ENCODE data around the gene LRBA.
"Not testable (repeated sequence)": the region's sequence is repeated elsewhere in the genome, so short reads cannot be mapped to it uniquely, and the experiment has no call there.

LRBA gene

GRCh38 chr4:151014521-151015458 lies at the start of gene LRBA:
Gene LRBA (minus strand): TSS chr4:151015284. CDS start chr4:151014642, 642 bp downstream.
- peak; percentile 81 for DNase-seq

- not testable (repeated sequence) for DNase-seq
These were observed 48.1 kb upstream of the LRBA start for GRCh38 chr4:151063143-151063542.

- no peak for DNase-seq
These were observed 40.5 kb upstream of the LRBA start for GRCh38 chr4:151055539-151055938.

GRCh38 chr4:151052785-151053184 lies 37.7 kb upstream of the LRBA start:
- DNase-seq: no peak

- no peak for DNase-seq
These were observed 34.4 kb upstream of the LRBA start for GRCh38 chr4:151049430-151049884.

GRCh38 chr4:151048913-151049312 lies 33.8 kb upstream of the LRBA start:
- DNase-seq: no peak

- DNase-seq: no peak
These were observed 31.5 kb upstream of the LRBA start for GRCh38 chr4:151046609-151047008.

- no peak for DNase-seq
These were observed 30.8 kb upstream of the LRBA start for GRCh38 chr4:151045907-151046306.

- no peak for DNase-seq
These were observed 28.9 kb upstream of the LRBA start for GRCh38 chr4:151043803-151044515.

- no peak for DNase-seq
These were observed 24.6 kb upstream of the LRBA start for GRCh38 chr4:151039733-151040132.

- no peak for DNase-seq
These were observed 23.5 kb upstream of the LRBA start for GRCh38 chr4:151038452-151039157.

- no peak for DNase-seq
These were observed 20.8 kb upstream of the LRBA start for GRCh38 chr4:151035911-151036310.

- no peak for DNase-seq
These were observed 20.2 kb upstream of the LRBA start for GRCh38 chr4:151035328-151035727.

GRCh38 chr4:151034829-151035228 lies 19.7 kb upstream of the LRBA start:
- DNase-seq: no peak

- DNase-seq: no peak
These were observed 16.9 kb upstream of the LRBA start for GRCh38 chr4:151031831-151032605.

- no peak for DNase-seq
These were observed 14.5 kb upstream of the LRBA start for GRCh38 chr4:151029537-151029936.

GRCh38 chr4:151029006-151029405 lies 13.9 kb upstream of the LRBA start:
- not testable (repeated sequence) for DNase-seq

- DNase-seq: no peak
These were observed 10.7 kb upstream of the LRBA start for GRCh38 chr4:151025759-151026158.

GRCh38 chr4:151022586-151022985 lies 7.5 kb upstream of the LRBA start:
- DNase-seq: no peak

- no peak for DNase-seq
These were observed 6.7 kb upstream of the LRBA start for GRCh38 chr4:151021637-151022334.

GRCh38 chr4:151015459-151016347 lies 619 bp upstream of the LRBA start:
- DNase-seq: peak; percentile 88

Data from femur (tissue), 1 donor.